NCI-H774 (cell line): ENCODE data around the gene LRMDA.
"Not testable (repeated sequence)": the region's sequence is repeated elsewhere in the genome, so short reads cannot be mapped to it uniquely, and the experiment has no call there.

Experiments used
- DNase-seq: peaks from one replicate; lab custom pipeline; 2025; lab: John Stamatoyannopoulos, UW

Gene LRMDA

DNA sequence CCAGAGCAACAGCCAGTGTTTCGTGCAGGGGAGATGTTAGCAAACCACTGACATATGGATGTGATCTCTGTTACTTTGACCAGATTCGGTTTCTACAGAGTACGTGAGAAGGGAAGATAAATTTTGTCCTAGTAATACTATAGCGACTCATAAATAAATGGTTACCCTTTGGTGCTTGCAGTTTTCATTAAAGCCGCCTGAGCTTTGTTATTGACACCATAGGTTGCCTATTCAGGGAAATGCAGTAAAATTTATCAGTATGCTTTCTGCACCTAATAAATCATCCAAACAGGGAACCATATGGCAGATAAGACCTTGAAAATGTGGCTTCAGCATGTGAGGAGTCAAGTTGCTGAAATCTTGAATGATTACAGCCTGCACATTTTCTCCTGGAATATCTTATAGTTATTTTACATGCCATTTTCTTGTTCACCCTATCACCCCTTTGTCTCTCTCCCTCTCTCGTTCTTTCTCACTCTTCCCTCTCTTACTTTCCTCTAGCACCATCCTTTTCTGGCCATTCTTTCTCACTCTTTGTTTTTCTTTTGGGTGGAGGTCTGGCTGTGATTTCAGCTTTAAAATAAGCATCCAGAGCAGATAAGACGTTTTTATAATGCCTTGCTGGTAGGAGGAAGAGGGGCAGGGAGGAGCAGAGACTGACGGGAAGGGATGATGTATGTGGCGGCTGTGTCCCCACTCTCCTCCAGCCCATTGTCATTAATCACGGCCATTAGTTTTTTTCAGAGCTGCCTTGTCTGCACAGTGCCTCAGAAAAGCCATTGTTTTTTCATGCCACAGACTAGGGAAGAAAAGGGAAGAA, 182.5 kb downstream of the LRMDA start:
- DNase-seq = no peak

DNA sequence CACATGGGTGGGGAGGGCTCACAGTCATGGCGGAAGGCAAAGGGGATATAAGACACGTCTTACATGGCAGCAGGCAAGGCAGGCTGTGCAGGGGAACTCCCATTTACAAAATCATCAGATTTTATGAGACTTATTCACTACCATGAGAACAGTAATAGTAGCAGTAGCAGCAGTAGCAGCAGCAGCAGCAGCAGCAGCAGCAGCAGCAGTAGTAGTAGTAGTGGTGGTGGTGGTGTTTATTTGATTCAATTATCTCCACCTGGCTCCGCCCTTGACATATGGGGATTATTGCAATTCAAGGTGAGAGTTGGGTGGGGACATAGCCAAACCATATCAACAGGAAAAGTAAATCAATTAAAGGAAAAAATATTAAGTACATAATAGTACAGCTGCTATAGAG, 184.7 kb downstream of the LRMDA start:
- no peak for DNase-seq

DNA sequence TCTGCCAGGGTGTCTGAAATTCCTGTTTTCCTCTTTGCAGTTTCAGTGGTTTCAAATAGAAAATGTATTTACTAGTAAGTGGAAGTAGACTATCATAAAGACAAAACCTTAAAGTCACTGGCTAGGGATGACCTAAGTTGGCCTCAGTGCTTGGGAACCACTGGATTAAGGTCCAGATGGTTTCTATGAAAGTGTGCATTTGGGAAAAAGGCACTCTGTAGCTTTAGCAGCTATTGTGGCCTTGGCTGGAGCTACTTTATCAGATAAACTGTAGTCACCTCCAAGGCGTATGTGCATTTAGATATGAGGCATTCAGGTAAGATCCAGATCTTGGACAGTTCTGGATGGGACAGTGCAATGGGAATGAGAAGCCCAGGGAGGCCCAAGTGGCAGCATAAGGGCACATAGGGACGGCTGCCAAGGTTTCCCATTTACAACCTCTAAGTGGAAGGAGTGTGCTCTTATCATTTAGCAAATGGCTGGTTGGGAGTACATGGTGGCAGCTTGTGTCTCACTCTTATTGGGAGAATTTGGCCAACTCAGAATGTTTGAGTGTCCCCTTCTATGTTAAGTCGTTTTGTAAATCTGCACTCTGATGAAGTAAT, 185.6 kb downstream of the LRMDA start:
- no peak for DNase-seq

DNA sequence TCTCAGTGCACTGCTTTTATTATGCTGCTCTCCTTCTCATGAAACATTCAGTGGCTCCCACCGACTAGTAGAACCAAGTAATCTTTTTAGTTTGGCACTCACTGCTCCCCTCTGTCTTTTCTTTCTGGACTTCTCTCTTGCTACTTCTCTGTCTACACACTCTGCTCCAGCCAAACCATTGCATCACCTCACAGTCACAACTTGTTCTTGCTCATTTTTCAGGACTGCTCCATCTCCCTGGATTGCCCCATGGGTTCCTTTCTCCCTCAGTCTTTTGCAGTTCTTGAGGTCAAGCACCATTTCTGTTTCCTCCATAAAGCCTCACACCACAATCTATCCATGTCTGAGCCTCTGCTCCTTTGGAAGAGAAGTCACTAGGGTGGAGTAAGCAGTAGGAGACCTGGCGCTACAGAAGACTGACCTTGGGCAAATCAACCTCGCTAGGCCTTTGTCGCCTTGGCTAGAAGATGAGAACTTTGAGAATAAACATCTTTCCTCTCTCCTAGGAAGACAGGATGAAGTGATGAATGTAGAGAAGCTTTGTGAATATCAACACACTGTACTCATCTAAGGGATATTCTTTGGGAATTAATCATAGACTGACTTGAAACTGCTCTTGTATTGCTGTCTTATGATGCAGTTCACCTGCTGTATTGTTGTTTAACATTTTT, 186.2 kb downstream of the LRMDA start:
- DNase-seq = no peak

DNA sequence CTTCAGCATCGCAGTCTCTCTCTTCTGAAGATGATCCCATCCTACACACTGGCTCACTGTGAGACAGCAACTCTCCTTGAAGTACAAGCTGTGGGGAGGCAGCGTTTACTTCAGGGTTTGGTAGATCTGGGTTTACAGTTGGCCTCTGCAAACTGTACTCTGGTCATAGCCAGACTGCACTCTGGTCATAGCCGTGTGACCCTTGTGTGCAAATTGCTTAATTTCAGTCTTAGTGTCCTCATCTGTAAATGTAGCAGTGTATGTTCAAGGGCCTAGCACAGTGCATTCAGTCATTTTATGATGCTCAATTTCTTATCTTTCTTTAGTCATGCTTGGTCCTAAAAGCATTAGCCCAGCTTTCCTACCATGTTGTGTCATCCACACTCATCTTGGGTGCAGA, 188.2 kb downstream of the LRMDA start:
- DNase-seq = no peak

DNA sequence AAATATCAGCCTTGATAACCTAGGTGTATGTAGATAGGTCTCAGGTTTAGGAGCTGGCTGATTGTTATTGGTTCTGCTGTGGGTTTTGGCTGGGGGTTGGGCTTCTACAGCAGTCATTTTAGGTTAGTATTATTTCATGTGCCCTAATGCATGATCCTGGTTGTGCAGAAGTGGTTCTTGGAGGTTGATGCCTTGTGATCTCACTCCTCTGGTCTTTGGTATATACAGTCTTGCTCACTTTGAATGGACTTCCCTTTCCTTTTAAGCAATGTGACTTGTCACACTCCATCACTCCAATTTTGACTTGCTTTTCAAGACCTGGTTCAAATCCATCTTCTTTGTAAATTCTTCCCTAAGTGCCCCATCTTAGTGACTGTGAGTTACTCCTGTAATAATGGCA, 188.9 kb downstream of the LRMDA start:
- no peak for DNase-seq

DNA sequence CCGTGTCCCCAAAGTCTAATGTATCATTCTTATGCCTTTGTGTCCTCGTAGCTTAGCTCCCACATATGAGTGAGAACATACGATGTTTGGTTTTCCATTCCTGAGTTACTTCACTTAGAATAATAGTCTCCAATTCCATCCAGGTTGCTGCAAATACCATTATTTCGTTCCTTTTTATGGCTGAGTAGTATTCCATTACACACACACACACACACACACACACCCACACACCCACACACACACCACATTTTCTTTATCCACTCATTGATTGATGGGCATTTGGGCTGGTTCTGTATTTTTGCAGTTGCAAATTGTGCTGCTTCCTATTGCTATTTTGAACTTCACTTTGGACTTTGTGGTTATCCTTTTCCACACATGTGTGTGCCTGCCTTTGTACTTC, 189.6 kb downstream of the LRMDA start:
- not testable (repeated sequence) for DNase-seq

DNA sequence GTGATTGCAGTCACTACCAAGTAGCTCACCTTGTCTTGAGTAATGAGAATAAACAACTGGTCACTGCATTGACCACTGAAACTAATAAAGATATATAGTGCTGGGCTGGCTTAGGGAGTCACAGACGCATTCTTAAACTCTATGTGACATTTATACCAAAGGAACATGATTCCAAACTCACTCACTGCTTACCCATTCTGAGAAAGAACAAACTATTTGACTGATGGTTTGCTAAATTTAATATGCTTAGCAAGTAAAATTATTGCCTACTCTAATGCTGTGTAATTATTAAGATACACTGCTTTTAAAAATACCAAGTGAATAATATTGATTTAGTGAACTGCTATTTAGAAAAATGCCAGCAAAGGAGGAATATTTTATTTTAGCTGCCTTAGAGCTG, 191.1 kb downstream of the LRMDA start:
- no peak for DNase-seq

DNA sequence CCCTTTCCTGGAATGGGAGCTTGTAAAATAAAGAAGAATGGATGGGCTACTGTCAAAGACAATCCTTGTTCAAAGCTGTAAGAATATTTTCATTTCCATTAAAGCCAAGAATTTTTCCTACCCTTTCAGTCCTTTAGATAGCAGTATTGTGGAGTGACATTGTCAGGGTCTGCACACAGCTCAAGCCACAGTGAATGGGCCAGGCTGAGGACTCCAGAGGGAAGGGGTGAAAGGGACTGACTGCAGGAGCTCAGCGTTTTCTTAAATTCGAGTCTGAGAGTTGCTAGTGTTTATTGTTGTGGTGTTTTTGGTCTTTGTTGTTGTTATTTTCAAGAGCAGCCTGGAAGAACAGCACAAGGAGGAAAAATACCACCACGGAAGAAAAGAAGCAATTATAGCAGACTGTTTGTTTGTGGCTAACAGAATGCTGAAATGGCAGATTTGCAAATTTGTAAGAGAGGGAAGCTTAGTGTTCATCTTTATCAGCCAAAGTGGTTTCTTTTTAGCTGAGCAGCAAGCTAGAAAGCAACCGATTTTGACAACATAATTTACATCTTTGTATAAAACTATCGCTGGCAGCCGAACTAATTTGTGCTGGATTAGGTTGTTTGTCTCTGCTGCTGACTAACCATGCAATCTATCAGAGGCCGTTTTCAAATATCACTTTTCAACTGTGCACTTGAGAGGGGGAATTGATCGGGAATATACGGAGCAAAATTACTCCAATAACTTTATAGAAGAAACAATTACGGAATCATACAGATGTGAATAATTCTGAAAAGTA, 192.1 kb downstream of the LRMDA start:
- no peak for DNase-seq

DNA sequence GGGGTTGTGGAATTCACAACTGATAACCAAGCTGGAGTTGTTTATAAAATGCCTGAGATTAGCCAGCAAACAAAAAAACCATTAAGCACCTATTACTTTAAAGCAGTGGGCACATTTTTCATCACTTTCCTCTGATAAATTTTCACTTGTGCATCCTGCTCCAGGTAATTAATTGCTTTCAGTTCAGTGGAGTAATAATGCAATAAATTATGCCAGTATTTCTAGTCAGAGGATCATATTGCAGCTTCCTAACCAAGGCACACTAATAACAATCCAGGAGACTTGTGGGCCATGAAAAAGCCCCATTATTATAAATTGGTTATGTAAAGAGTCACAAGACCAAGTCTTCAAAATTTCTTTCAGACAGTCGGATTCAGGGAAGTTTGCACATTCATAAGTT, 193.2 kb downstream of the LRMDA start:
- DNase-seq = no peak

DNA sequence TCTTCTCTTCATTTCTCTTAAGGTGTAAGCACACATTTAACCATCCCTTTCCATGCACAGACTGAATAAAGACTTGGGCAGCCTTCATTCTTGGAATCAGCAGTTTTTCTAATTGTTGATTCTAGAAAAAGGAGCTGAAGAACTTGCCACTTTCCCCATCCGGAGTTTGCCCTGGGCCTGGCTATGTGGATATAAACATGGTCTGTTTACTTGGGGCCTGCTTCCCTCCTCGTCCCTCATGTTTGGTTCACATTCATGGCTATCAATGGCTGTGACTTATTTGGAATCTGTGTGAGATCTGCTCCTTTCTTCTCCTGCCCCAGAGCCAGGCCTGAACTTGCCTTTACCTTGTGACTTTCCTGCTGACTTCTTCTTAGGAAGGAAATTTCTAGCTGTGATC, 199.3 kb downstream of the LRMDA start:
- DNase-seq = no peak

DNA sequence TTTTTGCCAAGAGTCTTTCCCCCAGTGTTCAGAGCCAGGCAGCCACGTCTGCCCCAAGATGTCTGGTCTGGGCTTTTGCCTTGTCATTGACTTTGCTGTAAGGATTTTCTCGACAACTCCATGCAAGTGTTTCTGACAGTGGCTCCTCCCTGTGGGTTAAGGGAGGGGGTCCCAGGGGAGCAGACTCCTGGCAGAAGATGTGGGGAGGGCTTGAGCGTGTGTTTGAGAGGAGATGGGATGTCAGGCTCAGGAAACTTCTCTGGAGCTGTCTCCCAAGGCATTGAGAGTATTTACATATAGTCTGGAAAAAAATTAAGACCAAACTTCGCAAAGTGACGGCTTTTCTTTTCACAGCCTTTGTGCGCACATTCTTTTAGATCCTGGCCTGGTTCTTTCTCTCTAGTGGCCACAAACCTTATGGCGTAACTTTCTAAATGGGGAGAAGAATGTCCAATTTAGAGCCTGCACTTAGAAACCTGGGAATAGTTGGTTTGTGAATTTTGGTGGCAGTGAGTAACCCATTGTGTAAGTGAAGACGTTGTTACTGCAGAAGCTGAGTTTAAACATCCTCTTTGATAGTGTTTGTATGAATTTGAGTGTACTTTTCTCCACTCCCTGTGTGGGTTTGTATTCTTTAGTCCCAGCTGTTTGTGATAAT, 201.5 kb downstream of the LRMDA start:
- no peak for DNase-seq

DNA sequence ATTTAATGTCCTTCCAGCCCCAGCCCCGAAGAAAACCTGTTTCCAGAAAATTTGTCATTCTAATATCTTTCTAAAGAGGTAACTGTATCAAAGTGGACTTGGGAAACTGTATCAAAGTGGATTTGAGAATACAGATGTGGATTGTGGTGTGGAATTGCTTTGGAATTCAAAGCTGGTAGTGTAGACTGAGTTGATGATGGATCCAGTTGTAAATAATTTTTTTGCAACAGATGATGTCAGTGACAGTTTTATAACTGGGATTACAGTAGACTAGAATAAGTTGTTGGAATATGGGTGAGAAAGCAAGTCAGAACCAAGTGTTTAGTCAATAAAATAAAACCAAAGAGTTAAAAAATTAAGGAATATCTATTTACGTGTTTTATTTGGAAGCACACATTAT, 202.1 kb downstream of the LRMDA start:
- DNase-seq = no peak

DNA sequence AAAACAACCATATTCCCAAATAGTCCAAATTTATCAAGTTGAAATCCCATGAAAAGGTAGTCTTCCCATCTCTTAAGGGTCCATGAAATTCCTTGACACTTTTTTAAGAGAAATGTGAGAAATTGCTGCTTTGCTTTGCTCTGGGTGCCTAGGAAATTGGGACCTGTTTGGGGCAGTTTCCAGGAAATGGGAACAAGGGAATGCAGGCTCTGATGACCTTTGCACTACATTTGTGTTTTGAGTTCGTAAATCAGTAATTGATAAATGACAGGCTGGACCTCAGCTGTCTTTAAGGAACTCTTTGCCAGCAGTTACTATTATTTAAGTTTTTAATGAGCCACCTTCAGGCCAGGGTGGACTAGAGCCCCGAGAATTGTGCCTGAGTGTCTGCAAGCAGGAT, 203.5 kb downstream of the LRMDA start:
- DNase-seq = no peak

DNA sequence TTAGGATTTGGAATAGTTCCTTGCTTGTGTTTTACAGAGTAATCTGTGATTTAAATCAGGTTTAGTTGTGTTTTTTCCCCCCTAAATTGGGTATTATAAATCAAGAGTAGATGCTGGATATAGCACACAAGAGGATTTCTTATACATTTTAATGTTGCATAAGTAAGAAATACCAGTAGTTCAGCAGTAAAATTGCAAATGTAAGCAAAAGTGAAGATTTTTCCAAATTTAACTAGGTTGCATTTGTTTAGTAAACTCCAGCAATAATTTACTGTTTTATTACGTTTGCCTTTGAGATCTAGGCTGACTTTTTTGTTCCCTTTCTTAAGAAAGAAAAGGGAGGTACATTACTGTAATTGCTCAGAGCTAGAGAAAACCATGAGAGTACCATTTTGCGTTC, 207.3 kb downstream of the LRMDA start:
- DNase-seq = no peak

DNA sequence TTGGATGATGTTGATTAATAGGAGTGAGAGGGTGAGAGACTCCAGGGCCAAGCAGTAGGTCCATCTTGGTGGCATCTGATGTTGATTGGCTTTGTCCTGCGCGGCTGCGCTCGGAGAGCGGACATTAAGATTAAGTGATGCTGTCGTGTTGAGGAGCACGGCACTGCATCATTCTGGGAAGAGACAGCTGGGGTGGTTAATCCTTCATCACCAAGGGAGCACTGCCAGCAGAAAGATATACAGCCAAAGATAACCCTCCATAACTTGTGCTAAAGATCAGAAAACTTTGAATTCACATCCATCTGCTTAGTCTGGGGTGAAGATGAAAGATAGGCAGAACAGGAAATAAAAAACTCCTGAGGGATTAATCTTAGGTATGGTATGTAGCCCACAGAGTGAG, 208.3 kb downstream of the LRMDA start:
- no peak for DNase-seq

DNA sequence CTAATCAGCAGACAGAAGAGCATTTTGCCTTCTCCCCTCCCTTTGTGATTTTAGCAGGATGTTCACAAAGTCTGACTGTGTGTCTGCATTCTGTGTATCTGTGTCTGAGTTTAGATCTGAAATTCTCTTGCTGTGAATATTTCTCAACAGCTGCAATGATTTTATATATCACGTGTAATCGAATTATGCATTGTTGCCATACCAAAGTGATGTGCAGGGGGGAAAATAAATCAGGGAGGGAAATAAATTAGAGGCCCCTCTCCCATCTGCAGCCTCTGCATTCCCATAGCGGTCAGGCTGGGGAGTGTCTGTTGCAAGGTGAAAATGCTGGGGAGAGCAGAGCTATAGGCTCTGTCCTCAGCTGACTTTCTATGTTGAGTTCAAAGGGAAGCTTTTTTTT, 209.0 kb downstream of the LRMDA start:
- DNase-seq = no peak

DNA sequence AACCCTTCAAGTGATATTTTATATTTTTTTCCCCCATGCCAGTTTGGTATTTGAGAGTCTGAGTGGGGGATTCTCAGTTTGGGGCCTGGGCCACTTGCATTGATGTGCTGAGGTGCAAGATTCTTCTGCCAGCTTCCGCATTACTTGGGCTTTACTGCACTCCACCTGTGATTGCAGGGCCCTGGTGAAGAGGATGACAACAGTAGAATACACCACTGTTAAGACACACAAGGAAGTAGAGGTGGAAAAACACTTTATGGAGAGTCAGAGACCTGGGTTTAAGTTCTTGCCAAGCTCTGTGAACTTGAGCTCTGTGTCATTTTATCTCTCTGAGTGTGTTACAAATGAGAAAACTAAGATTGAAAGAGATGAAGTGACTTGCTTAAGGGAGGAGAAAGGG, 209.4 kb downstream of the LRMDA start:
- no peak for DNase-seq

DNA sequence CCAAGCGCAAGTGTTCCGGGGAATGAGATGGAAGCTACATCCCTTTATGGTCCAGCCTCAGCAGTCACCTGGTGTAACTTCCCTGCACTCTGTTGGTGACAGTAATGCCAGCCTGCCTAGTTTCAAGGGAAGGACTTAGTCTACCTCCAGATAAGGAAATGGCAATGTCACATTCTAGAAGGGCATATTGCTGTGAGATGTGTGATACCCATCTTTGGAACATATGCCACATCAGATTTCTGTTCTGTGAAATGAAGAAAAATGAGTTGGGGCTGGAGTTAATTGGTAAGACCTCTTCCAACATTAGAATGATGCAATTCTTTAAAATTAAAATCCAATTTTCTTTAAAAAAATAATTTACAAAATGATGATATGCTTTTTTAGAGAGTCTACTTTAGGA, 212.0 kb downstream of the LRMDA start:
- DNase-seq = no peak

DNA sequence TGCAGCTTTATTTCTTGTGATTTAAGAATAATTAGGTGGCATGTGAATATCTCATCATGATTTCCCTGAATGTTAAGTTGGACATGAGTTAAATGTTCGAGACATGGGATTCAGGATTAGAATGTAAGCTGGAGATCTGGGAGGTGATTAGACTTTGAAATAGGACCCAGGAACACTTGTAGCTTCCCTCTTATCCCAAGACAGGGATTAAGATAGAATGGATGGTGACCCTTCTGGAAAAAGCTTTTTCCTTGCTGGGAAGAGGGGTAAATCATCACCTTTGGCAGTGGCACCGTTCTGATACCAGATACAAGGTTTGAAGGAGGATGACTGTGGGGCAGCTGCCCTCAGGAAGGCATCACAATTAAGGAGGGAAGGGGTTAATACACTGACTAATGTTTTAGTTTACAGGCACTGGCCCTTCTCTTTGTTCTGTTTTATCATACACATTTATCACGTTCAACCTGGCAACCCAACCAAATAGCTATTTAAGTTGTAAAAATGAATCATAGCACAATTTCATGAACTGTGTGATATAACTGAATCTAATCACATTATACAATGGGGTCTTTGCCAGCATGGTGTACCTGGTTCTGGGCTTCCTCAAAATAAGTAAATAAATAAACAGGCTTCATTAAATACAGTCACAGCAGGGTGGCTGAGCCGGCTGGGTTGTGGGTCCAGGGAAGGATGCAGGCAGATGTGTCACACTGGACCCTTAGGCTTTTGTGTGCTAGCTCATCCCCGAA, 212.7 kb downstream of the LRMDA start:
- DNase-seq = no peak

DNA sequence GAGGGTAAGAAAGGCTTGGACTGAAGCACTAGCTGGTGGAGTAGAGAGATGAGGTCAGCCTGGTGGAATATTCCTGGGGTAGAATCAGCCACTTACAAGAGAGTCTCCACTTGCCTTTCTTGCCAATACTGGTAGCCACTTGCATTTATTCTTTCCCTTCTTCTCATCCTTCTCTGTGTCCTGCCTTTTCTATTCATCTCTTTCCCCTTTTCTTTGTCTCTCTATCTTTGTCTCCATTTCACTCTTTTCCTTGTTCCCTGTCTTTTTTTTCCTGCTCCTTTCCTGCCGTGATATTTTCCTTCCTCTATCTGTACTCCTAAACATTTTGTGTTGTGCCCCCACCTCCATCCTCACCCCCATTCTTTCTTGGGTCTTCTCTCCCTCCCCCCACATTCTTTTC, 214.3 kb downstream of the LRMDA start:
- no peak for DNase-seq
